Mammary epithelial cell (primary cell): ENCODE data around the gene CLSTN1.

Experiments
- CTCF ChIP-seq, 2 donors: IDR thresholded peaks in 1 of 2; conservative IDR thresholded peaks in 1 of 2; 2 replicates each; pipeline ENCODE4 v1.5.1; 2011 to 2012; ENCODE audit warnings: inconsistent platforms in 2 of 2, low read length in 2 of 2, mild to moderate bottlenecking in 2 of 2, control low read depth in 1 of 2, low read depth in 1 of 2; ENCODE audit not compliant: insufficient read depth in 1 of 2; ENCODE audit errors: extremely low read depth in 1 of 2
- EZH2 ChIP-seq: IDR thresholded peaks from 2 replicates; pipeline ENCODE4 v1.6.1; 2012; ENCODE audit warnings: low read length, inconsistent platforms, borderline replicate concordance

GRCh38 chr1:9782116-9782751, 41.5 kb downstream of the CLSTN1 start:
- no peak for TF ChIP-seq CTCF (conservative IDR thresholded peaks at IDR 0.05 in 1 of 2, IDR thresholded peaks at IDR 0.05 in 1 of 2; ENCODE audit: extremely low read depth in 1 of 2, insufficient read depth in 1 of 2, low read depth in 1 of 2, low read length in 2 of 2)
- TF ChIP-seq EZH2: no peak
